NCI-H2227 treated with DMSO at 0.1 percent for 48 hours (cell line): ENCODE measurements around the gene TTC38.
"Not testable (repeated sequence)": the region's sequence is repeated elsewhere in the genome, so short reads cannot be mapped to it uniquely, and the experiment has no call there.

Experiments used
- DNase-seq: peaks from one replicate; lab custom pipeline; 2025; lab: John Stamatoyannopoulos, UW

TTC38 gene

GRCh38 chr22:46296257-46297150 is 28.7 kb downstream of the TTC38 start, which contains the start of gene GTSE1:
TSS of gene GTSE1 (plus strand) at chr22:46296870. CDS start at chr22:46297401, 531 bp downstream.
- DNase-seq = peak; percentile 87

GRCh38 chr22:46297151-46297812 is 29.5 kb downstream of the TTC38 start:
- DNase-seq = peak; percentile 5

GRCh38 chr22:46299101-46299500 is 31.3 kb downstream of the TTC38 start:
- DNase-seq = no peak

GRCh38 chr22:46300491-46300890 is 32.7 kb downstream of the TTC38 start:
- DNase-seq = no peak

- no peak for DNase-seq
These were observed 35.6 kb downstream of the TTC38 start for GRCh38 chr22:46303347-46303965.

- no peak for DNase-seq
These were observed 40.6 kb downstream of the TTC38 start for GRCh38 chr22:46308283-46308988.

- DNase-seq = no peak
These were observed 41.8 kb downstream of the TTC38 start for GRCh38 chr22:46309526-46310085.

- no peak for DNase-seq
These were observed 44.2 kb downstream of the TTC38 start for GRCh38 chr22:46312056-46312455.

GRCh38 chr22:46312848-46313247 is 45.0 kb downstream of the TTC38 start:
- not testable (repeated sequence) for DNase-seq

GRCh38 chr22:46315976-46316375 is 48.2 kb downstream of the TTC38 start:
- DNase-seq = no peak

GRCh38 chr22:46317646-46318045 is 49.8 kb downstream of the TTC38 start:
- DNase-seq = no peak

- DNase-seq = no peak
These were observed 50.8 kb downstream of the TTC38 start for GRCh38 chr22:46318576-46318975.

GRCh38 chr22:46319319-46319718 is 51.5 kb downstream of the TTC38 start:
- no peak for DNase-seq

GRCh38 chr22:46320166-46320710 is 52.4 kb downstream of the TTC38 start:
- no peak for DNase-seq

GRCh38 chr22:46320716-46321386 is 53.0 kb downstream of the TTC38 start:
- DNase-seq = no peak

- no peak for DNase-seq
These were observed 54.9 kb downstream of the TTC38 start for GRCh38 chr22:46322711-46323110.

- no peak for DNase-seq
These were observed 55.4 kb downstream of the TTC38 start for GRCh38 chr22:46323162-46323561.

- DNase-seq = no peak
These were observed 58.4 kb downstream of the TTC38 start for GRCh38 chr22:46326066-46326680.

- DNase-seq = no peak
These were observed 60.1 kb downstream of the TTC38 start for GRCh38 chr22:46327691-46328465.

GRCh38 chr22:46328797-46329196 is 61.0 kb downstream of the TTC38 start:
- no peak for DNase-seq
